IMR-90 (cell line): ENCODE results near the gene NKX1-1.

Experiments used
- CEBPB ChIP-seq: IDR thresholded peaks from 2 replicates; pipeline ENCODE4 v1.6.1; 2012; ENCODE audit warnings: low read depth, low read length, improper control_type of control experiment
- FOS ChIP-seq: fragments of 150-350 bp; IDR thresholded peaks from 2 replicates; pipeline ENCODE4 v1.6.1; 2016; ENCODE audit warnings: low read depth, low read length
- MAFK ChIP-seq: IDR thresholded peaks from 2 replicates; pipeline ENCODE4 v1.6.1; 2012; ENCODE audit warnings: low read depth, low read length, improper control_type of control experiment
- POLR2A ChIP-seq: IDR thresholded peaks from 2 replicates; pipeline ENCODE4 v1.6.1; 2012; ENCODE audit warnings: mild to moderate bottlenecking, low read depth, low read length
- SMC3 ChIP-seq: fragments of 150-350 bp; IDR thresholded peaks from 2 replicates; pipeline ENCODE4 v1.6.1; 2016; ENCODE audit warnings: low read depth, mild to moderate bottlenecking, antibody characterized with exemption, low read length, moderate library complexity
- TF ChIP-seq, protein P1 (sequence below): conservative IDR thresholded peaks from 2 replicates; pipeline ENCODE4 v1.5.1; 2012; ENCODE audit warnings: mild to moderate bottlenecking, low read depth, low read length, improper control_type of control experiment
- TF ChIP-seq, protein P2 (sequence below): fragments of 150-350 bp; IDR thresholded peaks from 2 replicates; pipeline ENCODE4 v1.6.1; 2017; ENCODE audit warnings: mild to moderate bottlenecking, antibody characterized with exemption, low read length, low read depth

DNA sequence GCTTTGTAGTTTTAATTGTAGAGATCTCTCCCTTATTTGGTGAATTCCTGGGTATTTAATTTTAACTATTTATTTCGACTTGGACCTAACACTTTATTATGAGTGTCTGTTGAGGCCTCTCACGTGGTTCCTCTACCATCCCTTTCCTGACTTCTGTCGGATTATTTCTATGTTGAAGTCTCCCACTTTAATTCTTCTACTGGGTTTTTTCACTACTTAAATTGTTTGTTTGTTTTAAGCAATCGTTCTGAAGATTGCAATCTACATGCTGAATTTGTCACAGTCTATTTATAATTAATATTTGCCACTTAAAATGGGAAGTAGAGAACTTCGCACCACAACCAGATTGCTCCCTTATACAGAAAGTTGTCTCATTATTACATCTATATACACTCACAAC, 20.8 kb upstream of the NKX1-1 start:
- TF ChIP-seq, protein P1, sequence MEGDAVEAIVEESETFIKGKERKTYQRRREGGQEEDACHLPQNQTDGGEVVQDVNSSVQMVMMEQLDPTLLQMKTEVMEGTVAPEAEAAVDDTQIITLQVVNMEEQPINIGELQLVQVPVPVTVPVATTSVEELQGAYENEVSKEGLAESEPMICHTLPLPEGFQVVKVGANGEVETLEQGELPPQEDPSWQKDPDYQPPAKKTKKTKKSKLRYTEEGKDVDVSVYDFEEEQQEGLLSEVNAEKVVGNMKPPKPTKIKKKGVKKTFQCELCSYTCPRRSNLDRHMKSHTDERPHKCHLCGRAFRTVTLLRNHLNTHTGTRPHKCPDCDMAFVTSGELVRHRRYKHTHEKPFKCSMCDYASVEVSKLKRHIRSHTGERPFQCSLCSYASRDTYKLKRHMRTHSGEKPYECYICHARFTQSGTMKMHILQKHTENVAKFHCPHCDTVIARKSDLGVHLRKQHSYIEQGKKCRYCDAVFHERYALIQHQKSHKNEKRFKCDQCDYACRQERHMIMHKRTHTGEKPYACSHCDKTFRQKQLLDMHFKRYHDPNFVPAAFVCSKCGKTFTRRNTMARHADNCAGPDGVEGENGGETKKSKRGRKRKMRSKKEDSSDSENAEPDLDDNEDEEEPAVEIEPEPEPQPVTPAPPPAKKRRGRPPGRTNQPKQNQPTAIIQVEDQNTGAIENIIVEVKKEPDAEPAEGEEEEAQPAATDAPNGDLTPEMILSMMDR, result no peak
- TF ChIP-seq POLR2A (no peak), SMC3 (no peak), MAFK (no peak), FOS (no peak), CEBPB (no peak)
- TF ChIP-seq, protein P2, sequence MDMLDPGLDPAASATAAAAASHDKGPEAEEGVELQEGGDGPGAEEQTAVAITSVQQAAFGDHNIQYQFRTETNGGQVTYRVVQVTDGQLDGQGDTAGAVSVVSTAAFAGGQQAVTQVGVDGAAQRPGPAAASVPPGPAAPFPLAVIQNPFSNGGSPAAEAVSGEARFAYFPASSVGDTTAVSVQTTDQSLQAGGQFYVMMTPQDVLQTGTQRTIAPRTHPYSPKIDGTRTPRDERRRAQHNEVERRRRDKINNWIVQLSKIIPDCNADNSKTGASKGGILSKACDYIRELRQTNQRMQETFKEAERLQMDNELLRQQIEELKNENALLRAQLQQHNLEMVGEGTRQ, result no peak
